Left renal pelvis (tissue), 4 donors: ENCODE measurements around the gene SPPL2B. TPM values are rescaled to one million over a fixed set of nuclear protein-coding genes. Genes with fewer than 3 reads are reported as not detected.

ENCODE experiments used
- DNase-seq, 4 donors: peaks; one replicate each; pipeline ENCODE4 v3.0.0-alpha.2; 2013; ENCODE audit warnings: low read depth in 4 of 4, low spot score in 3 of 4
- polyA plus RNA-seq, 4 donors: library from polyadenylated mRNA; unstranded; fragments of 120-200 nt; gene quantifications; one replicate each; pipeline ENCODE4 v1.2.1, GENCODE V29; 2013; ENCODE audit not compliant: insufficient read length in 4 of 4

Gene SPPL2B
- polyA plus RNA-seq, 4 donors, result 41.3 to 128 (median 56.7) TPM

DNA sequence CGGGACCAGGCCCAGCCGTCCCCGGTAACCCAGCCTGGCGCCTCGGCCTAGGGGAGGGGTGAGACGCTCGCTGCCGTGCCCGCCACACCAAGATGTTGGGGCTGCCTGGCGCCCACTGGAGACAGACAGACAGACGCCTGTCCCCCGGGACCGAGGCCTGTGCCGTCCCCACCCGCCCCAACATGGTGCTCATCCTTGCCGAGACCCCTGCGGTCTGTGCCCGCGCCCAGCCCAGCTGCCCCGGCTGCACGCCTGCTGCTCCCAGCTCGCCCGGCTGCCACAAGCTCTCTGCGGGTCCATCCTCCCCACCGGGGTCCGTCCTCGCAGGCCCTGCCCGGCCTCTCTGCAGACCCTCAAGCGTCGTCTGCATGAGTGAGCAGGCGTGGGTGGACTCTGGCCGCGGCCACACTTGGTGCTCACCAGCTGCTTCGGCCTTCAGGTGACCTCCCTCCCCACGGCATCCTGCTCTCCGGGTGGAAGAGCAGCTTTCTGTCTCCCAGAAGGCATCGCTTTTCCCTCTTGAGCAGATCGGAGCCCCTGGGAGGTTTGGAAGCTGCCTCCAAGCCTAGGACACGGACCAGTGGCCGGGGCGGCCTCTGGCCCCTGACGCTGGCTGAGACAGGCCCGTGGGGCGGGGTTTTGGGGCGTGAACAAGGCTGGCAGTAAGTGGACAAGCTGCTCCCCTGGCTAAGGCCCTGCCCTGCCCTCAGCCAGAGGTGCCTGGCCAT is 24.8 kb downstream of the SPPL2B start:
- no peak for DNase-seq

DNA sequence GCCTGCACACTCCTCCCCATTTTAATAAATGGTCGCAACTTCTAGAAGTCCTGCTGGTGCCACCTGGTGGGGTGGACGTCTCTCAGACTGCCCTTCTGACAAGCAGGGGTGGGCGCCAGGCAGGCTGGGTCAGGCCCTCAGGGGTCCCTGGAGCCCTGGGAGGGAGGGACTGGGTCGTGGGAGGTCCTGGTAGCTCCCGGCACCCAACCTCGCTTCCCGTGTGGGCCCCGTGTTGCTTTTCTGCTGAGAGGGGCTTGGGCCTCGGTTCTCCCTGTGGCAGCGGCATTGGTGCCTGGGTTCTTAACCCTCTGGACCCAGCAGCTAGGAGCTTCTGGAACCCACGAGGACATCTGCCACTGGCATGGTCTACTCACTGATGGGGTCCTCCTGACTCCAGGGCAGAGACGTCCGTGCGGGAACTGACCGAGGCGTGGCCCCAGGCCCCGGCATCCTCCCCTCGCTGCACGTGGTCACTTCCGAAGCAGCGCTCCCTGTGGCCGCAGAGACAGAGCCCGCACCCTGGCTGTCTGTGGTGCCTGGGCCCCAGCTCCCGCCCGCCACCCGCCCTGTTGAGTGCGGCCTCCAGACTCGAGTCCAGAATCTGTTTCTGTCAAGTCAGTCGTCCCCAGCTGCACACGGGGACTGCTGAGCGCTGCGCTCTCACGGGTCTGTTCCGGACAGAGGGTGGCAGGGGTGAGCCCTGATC is 25.6 kb downstream of the SPPL2B start:
- DNase-seq, result no peak

DNA sequence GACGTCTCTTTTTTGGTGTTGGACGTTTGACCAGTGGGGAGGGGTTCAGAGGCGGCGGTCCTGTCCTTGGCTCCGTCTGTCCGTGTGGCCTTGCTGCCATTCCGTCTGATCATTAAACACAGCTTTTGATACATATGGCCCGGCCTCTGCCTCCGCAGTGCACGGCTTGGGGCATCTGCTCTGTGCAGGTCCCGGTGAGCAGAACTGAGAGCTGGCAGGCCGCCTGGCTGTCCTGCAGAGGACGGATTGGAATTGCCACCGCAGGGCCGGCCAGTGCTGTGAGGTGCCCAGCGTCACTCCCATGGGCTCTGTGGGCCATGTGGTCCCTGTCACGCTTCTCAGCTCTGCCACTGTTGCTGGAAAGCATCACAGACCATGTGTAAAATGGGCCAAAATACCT is 26.2 kb downstream of the SPPL2B start:
- DNase-seq, result no peak

DNA sequence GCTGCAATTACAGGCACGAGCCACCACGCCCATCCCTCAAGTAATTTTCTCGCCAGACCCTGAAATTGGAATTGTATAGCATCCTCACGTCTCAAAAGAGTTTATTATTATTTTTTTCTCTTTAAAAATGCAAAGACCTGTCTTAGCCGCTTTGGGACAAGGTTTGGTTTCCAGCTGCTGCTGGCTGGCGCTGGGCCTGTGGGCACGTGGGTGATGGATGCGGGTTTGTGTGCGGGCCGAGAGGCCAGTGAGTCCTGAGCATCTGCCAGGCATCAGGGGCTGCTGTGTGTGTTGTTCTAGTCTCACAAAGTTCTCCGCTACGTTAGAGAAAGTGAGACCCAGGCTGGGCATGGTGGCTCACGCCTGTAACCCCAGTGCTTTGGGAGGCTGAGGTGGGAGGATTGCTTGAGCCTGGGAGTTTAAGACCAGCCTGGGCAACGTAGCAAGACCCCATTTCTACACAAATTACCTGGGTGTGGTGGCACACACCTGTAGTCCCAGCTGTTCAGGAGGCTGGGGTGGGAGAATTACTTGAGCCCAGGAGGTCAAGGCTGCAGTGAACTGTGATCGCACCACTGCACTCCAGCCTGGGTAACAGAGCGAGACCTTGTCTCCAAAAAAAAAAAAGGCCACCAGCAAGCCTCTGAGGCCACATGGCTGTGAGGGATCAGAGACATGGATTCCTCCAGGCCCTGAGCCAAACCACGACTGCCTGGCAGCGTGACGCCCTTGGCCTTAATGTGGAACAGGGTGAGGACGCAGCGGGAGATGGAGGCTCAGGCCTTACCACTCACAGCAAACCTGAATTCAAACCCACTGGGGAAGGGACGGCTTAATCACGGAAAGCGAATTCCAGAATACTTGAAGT is 26.9 kb downstream of the SPPL2B start:
- DNase-seq, result no peak

DNA sequence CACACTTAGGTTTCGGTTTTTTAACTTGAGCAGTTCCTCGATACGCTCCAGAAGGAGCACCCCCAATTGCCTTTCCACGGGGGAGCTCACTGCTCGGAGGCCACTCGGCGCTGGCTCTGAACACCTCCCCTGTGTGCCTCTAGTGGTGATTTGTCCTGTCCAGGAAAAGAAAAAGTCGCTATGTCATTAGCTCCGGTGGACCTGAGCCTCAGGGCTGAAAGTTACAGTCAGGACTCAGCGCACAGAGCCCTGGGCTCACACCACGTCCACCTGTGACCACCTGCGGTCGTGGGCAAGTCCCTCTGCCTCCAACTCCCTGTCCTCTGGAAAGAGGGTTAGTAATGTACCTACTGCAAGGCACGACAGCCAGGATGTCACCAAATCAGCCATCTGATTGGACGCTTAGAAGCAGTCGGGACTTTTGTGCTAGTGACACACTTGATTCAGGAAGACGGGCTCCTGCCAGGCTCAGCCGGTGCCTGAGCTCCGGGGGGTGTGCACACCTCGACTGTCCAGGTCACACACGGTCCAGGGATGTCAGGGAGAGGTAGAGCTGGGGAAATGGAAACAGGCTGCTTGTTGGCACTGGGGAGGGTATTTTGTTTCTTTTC is 27.7 kb downstream of the SPPL2B start:
- DNase-seq, result no peak

DNA sequence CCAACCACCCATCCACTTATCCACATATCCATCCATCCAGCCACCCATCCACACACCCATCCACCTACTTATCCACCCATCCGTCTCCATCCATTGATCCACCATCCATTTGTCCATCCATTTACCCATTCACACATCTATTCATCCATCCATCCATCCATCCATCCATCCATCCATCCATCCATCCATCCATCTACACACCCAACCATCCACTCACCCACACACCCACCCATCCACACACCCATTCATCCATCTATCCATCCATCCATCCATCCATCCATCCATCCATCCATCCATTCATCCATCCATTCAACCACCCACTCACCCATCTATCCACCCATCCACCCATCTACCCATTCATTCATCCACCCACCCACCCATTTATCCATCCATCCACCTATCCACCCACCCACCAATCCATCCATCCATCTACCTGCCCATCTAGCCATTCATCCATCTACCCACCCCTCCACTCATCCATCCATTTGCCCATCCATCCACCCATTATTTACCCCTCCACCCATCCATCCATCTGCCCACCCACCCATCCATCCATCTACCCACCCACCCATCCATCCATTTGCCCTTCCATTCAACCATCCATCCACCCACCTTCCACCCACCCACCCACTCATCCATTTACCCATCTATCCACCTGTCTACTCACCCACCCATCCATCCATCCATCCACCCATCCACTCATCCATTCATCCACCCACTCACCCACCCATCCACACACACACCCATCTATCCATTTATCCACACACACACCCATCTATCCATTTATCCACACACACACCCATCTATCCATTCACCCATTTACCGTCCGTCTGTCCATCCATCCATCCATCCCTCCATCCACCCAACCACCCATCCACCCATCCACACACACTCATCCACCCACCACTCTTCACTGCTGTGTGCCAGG is 29.1 kb downstream of the SPPL2B start:
- DNase-seq, result no peak

DNA sequence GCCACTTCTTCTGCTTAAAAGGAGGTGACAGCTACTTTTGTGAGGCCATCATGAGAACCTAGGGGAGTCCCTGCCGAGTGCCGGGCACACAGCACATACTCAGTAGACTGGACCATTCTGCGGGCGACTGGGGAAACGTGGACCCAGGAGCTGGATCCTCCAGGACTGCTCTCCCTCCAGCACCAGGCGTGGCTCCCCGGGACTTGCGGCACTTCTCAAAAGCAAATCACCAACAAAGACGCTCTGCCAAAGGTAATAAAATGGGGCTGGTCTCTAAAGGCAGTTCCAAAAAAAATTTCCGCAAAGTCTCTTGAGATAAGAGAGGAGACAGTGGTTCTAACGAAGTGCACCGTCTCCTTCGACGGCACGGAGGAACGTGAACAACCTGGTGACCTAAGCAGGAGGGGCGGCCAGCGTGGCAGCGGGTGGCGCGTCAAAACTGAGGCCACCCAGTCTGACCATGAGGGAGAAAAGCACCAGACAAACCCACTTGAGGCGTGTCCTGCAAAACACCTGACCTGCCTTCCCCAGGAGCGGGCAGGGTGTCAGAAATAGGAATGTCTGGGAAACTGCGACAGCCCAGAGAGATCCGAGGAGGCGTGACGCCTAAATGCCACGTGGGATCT is 30.2 kb downstream of the SPPL2B start:
- no peak for DNase-seq

DNA sequence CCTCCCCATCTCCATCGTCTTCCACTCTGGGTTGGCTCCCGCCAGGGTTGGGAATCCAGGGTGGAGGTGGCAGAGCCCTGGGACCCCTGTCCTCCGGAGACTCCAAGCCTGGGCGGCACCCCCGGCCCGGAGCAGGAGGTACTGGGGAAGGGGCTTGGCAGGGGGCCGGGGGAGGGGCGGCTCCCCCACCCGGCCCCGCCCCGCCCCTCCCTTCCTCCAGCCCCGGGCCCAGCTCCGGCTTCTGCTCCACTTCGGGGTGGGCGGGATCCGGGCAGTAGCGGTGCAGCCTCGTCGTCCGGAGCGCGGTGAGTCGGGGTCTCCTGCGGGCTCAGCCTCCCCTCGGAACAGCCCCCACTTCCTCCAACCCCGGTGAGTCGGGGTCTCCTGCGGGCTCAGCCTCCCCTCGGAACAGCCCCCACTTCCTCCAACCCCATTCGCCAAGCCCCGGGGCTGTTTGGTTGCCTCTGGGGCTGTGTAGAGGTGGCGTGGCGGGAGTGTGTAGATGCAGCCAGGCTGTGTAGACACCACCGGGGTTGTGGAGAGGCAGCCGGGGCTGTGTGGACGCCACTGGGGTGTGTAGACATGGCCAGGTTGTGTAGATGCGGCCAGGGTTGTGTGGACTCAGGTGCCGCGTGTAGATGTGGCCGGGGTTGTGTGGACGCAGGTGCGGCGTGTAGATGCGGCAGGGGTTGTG is 31.7 kb downstream of the SPPL2B start, which contains the start of gene TMPRSS9:
Gene TMPRSS9, plus strand, starts transcription at position 274 of the 694 bp plus-strand sequence. CDS start 29,521 bp downstream, outside the sequence.
- no peak for DNase-seq

DNA sequence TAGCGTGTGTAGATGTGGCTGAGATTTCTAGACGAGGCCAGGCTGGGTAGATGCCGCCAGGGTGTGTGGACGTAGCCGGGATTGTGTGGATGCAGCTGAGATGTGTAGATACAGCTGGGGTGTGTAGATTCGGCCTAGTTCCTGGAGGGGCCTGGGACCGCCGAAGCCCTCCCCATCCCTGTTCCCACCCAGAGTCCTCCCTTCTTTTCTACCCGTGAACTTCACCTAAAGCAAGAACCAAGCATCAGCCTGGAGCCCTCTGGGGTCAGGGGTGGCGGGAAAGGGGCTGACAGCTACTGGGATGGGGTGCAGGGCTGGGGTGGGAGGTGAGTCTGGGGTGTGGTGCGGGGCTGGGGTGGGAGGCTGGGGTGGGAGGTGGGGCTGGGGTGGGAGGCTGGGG is 32.3 kb downstream of the SPPL2B start:
- no peak for DNase-seq

DNA sequence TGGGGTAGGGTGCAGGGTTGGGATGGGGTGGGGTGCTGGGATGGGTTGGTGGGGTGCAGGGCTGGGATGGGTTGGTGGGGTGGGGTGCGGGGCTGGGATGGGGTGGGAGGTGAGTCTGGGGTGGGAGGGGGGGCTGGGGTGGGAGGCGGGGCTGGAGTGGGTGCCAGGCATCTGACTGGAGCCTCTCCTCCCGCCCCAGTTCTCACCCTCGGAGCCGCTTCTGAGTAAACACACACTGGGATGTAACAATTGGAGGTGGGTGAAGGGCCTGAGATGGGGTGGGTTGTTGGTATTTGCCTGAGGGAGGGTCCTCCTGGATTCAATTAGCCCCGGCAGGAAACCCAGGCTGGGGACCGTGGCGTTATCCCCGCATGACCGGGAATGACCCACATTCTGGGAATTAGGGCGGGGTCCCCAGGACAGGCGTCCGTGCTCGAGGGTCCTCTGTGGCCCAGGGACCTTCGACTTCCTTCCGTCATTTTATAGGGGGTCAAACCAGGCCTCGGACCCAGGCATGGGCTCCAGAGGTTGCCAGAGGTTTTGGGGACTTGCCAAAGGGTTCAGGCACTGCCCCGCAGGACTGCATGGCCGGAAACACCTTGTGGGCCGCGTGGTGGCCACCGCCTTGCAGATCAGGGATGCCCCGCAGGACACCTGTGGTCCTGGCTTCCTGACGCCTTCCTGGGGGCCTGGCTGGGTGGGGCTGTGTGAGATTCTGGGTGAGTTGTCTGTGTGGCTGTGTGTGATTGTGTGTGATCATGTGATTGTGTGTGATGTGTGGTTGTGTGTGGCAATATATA is 33.0 kb downstream of the SPPL2B start:
- DNase-seq, result no peak

DNA sequence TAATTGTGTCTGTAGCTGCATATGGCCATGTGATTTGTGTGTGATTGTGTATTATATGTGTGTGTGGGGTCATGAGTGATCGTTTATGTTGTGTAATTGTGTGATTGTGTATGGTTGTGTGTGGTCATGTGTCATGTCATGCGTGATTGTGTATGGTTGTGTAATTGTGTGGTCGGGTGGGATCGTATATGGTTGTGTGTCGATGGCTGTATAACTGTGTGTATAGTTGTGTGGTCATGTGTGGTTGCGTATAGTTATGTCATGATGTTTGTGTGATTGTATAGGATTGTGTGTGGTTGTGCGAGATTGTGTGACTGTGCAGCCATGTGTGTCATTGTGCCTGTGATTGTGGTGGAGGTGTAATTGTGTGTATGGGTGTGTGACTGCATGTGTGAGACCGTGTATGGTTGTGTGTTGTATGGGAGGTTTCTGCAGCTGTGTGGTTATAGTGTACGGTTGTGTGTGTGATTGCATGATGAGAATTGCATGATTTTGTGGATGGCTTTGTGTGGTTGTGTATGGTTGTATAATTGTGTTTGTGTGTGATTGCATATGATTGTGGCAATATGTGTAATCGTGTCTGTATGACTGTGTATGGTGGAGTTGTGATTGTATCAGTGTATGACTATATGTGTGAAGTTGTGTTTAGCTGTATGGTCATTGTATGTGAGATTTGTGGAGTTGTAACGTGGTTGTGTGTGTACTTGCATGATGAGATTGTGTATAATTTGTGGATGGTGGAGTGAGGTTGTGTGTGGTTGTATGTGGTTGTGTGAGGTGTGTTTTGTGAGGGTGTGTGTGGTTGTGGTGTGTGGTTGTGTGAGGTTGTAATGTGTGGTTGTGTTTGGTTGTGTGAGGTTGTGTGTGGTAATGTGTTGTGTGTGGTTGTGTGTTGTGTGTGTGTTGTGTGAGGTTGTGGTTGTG is 33.8 kb downstream of the SPPL2B start:
- no peak for DNase-seq

DNA sequence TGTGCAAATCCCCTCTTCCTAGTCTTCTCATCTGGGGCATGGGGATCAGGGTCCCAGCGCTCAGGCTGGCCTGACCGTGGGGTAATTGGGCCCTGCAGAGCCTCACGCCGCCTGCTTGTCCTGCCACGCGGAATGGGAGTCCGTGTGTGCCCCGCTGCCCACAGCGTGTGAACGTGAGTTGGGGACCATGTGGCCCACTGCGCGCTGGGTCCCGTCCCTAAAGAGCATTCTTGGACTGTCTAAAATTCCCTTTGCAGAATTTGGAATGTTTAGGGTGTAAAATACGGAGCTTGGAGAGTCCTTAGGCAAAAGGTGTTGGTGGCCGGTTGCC is 34.5 kb downstream of the SPPL2B start:
- DNase-seq, result no peak

DNA sequence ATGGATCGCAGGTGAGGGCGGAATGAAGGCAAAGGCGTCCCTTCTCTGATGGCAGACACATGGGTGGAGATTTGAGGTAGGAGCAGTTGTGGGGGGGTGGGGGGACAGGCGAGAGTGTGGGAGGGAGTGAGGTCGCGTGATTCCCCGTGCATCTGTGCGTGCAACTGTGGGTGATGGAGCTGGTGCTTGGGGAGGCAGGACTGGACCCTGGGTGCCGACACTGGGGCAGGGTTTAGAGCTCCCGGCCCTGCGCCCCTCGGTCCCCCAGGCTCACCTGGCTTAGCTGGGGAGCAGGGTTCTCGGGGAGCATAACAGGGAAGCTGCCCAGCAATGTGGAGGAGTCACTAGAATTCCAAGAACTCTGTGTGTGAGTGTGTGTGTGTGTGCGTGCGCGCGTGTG is 34.9 kb downstream of the SPPL2B start:
- no peak for DNase-seq

DNA sequence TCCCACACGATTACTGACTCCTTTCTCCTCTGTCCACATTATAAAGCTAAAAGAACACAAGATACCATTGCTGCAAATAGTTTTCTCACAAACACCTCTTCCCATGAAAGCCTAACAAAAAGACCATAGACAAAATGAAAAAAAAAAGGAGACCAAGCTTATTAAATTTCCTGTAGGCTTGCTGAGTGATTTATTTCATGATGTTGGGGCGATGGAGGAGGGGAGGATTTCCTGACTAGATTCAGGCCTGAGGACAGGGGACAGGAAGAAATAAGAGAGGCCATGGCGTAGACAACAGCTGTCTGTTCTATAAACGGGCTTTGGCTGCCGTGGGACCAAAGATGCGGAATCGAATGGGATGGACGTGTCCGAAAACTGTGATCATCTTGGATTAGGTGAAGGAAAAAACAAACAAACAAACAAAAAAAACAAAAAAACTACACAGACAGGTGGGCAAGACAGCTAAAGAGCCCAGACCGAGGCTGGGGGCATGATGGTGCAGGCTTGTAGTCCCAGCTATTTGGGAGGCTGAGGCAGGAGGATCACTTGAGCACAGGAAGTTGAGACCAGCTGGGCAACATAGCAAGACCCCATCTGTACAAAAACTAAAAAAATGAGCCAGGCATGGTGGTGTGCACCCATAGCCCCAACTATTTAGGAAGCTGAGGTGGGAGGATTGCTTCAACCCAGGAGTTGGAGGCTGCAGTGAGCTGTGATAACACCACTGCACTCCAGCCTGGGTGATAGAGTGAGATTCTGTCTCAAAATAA is 36.9 kb downstream of the SPPL2B start:
- DNase-seq, result peak in 2 of 4 donors; percentile 27 to 38

DNA sequence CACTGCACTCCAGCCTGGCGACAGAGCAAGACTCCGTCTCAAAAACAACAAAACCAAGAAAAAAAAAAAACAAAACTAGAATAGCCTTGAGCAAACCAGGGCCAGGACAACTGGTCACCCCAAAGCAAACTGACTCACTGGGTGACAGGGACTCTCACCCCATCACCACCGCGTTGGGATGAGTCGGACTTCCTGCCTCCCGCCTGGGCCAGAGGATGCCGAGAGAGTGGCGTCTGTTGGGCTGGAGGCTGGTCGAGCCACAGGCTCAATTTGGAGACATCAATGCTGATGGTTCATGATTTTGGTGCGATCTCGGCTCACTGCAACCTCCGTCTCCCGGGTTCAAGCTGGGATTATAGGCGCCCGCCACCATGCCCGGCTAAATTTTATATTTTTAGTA is 43.2 kb downstream of the SPPL2B start:
- no peak for DNase-seq

DNA sequence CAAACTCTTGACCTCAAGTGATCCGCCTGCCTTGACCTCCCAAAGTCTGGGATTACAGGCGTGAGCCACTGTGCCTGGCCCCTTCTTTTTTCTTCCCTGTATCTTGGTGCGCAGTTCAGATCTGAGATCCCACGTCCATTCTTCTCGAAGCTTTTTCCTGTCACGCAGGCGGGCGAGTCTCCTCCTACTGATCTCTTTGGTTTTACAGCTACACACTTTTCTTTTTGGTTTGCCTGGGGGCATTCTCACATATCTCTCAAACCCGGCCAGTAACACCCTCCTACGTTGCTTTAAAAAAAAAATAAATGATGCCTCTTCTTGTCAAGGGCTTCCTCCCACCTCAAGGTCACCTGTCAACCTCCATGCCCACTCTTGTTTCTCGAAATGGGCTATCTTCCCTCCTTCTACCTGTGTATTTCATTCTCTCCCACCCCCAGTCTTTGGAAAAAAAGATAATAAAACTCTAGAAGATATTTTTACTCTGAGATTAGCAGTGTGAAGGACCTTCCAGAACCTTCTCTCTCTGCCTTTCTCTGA is 43.7 kb downstream of the SPPL2B start:
- no peak for DNase-seq
